Hepatocyte (in vitro differentiated cells): ENCODE data around the gene SPDEF. TPM values are rescaled to one million over a fixed set of nuclear protein-coding genes. Genes with fewer than 3 reads are reported as not detected.

ENCODE experiments used
- DNase-seq: peaks from one replicate; pipeline ENCODE4 v3.0.0-alpha.2; 2016; ENCODE audit warnings: low spot score
- H2AFZ ChIP-seq: fragments of 200-600 bp; sonication (generic); 2 replicates; pipeline ENCODE4 v1.6.0; 2016; ENCODE audit warnings: antibody characterized with exemption, mild to moderate bottlenecking
- H3K27ac ChIP-seq: fragments of 200-600 bp; sonication (generic); 2 replicates; pipeline ENCODE4 v1.5.1; 2016; ENCODE audit warnings: mild to moderate bottlenecking
- H3K27me3 ChIP-seq: fragments of 200-600 bp; sonication (generic); 2 replicates; pipeline ENCODE4 v1.6.1; 2016
- H3K36me3 ChIP-seq: fragments of 200-600 bp; sonication (generic); replicated peaks from 2 replicates; pipeline ENCODE4 v1.5.1; 2016; ENCODE audit warnings: low read depth; ENCODE audit not compliant: insufficient read depth
- H3K4me1 ChIP-seq: fragments of 200-600 bp; sonication (generic); 2 replicates; pipeline ENCODE4 v1.5.1; 2016; ENCODE audit warnings: mild to moderate bottlenecking, moderate library complexity; ENCODE audit not compliant: insufficient read depth
- H3K4me2 ChIP-seq: fragments of 200-600 bp; sonication (generic); 2 replicates; pipeline ENCODE4 v1.6.0; 2016
- H3K4me3 ChIP-seq: fragments of 200-600 bp; sonication (generic); 2 replicates; pipeline ENCODE4 v1.5.1; 2016; ENCODE audit warnings: mild to moderate bottlenecking
- H3K79me2 ChIP-seq: fragments of 200-600 bp; sonication (generic); 2 replicates; pipeline ENCODE4 v1.6.0; 2017; ENCODE audit warnings: mild to moderate bottlenecking
- H3K9me2 ChIP-seq: fragments of 200-600 bp; sonication (generic); replicated peaks from 2 replicates; pipeline ENCODE4 v1.6.0; 2017; ENCODE audit warnings: mild to moderate bottlenecking; ENCODE audit not compliant: insufficient read depth
- H3K9me3 ChIP-seq: fragments of 200-600 bp; sonication (generic); 2 replicates; pipeline ENCODE4 v1.5.1; 2016; ENCODE audit warnings: low read depth, mild to moderate bottlenecking
- H4K20me1 ChIP-seq: fragments of 200-600 bp; sonication (generic); 2 replicates; pipeline ENCODE4 v1.6.0; 2016; ENCODE audit warnings: mild to moderate bottlenecking; ENCODE audit not compliant: insufficient read depth, poor library complexity, severe bottlenecking
- EZH2 ChIP-seq: fragments of 200-600 bp; sonication (generic); IDR thresholded peaks from 2 replicates; pipeline ENCODE4 v1.6.1; 2016; ENCODE audit warnings: antibody characterized with exemption, mild to moderate bottlenecking, borderline replicate concordance
- EZH2phosphoT487 ChIP-seq: fragments of 200-600 bp; sonication (generic); IDR thresholded peaks from one replicate; pipeline ENCODE4 v1.6.1; 2018; ENCODE audit warnings: antibody characterized with exemption, mild to moderate bottlenecking, low read depth, moderate library complexity; ENCODE audit not compliant: unreplicated experiment, severe bottlenecking
- WGBS: methylation state at CpG from one replicate; pipeline ENCODE4 v1.1.6; 2016; ENCODE audit warnings: low lambda C conversion rate; ENCODE audit errors: missing lambda C conversion rate; 5-methylcytosine and 5-hydroxymethylcytosine counted together
- polyA plus RNA-seq: library from polyadenylated mRNA; unstranded; fragments of >200 nt; fragmentation: Nextera tagmentation; extraction: Ambion mirVana; gene quantifications from 2 replicates; pipeline ENCODE4 v1.2.1, GENCODE V29; 2016
- total RNA-seq: library from RNA; depleted of rRNA; stranded (reverse); fragments of >200 nt; gene quantifications from 2 replicates; pipeline ENCODE4 v1.2.3, GENCODE V29; 2014
- TF ChIP-seq, protein P1 (sequence below): fragments of 200-600 bp; sonication (generic); IDR thresholded peaks from 2 replicates; pipeline ENCODE4 v1.5.1; 2016; ENCODE audit warnings: antibody characterized with exemption, mild to moderate bottlenecking; ENCODE audit not compliant: poor library complexity

Gene SPDEF
- total and polyA plus RNA-seq, 2 experiments from 2014 or later = 0.80 to 1.5 TPM

GRCh38 chr6:34493344-34493743, 62.8 kb downstream of the SPDEF start:
- Histone ChIP-seq H3K4me1 (peaks cover 3% of the 10 kb centered on the region), H3K27me3 (no peaks in the 10 kb centered on the region), H3K4me2 (no peak overlapping the region), H3K36me3 (no peaks in the 10 kb centered on the region), H3K9me3 (no peaks in the 10 kb centered on the region), H3K9me2 (no peaks in the 10 kb centered on the region), H3K79me2 (no peaks in the 10 kb centered on the region), H3K27ac (no peak overlapping the region), H2AFZ (no peak overlapping the region), H4K20me1 (no peaks in the 10 kb centered on the region), H3K4me3 (no peak overlapping the region)
- WGBS = 88% methylated on average over 4 of the region's 4 CpGs
- TF ChIP-seq, protein P1, sequence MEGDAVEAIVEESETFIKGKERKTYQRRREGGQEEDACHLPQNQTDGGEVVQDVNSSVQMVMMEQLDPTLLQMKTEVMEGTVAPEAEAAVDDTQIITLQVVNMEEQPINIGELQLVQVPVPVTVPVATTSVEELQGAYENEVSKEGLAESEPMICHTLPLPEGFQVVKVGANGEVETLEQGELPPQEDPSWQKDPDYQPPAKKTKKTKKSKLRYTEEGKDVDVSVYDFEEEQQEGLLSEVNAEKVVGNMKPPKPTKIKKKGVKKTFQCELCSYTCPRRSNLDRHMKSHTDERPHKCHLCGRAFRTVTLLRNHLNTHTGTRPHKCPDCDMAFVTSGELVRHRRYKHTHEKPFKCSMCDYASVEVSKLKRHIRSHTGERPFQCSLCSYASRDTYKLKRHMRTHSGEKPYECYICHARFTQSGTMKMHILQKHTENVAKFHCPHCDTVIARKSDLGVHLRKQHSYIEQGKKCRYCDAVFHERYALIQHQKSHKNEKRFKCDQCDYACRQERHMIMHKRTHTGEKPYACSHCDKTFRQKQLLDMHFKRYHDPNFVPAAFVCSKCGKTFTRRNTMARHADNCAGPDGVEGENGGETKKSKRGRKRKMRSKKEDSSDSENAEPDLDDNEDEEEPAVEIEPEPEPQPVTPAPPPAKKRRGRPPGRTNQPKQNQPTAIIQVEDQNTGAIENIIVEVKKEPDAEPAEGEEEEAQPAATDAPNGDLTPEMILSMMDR = no peak
- TF ChIP-seq EZH2 (no peak), EZH2phosphoT487 (no peak)
- no peak for DNase-seq

- Histone ChIP-seq H3K9me3 (no peaks in the 10 kb centered on the region), H3K27me3 (no peaks in the 10 kb centered on the region), H3K4me1 (peaks cover 3% of the 10 kb centered on the region), H2AFZ (no peak overlapping the region), H3K9me2 (no peaks in the 10 kb centered on the region), H3K36me3 (no peaks in the 10 kb centered on the region), H3K4me3 (no peak overlapping the region), H3K79me2 (no peaks in the 10 kb centered on the region), H3K27ac (no peak overlapping the region), H4K20me1 (no peaks in the 10 kb centered on the region), H3K4me2 (no peak overlapping the region)
- TF ChIP-seq EZH2phosphoT487 (no peak), EZH2 (no peak)
- TF ChIP-seq, protein P1 = no peak
- whole genome bisulfite sequencing = 51% methylated on average over 10 of the region's 10 CpGs
- peak; percentile 36 for DNase-seq
These were observed 65.1 kb downstream of the SPDEF start for GRCh38 chr6:34491091-34491430.

DNA sequence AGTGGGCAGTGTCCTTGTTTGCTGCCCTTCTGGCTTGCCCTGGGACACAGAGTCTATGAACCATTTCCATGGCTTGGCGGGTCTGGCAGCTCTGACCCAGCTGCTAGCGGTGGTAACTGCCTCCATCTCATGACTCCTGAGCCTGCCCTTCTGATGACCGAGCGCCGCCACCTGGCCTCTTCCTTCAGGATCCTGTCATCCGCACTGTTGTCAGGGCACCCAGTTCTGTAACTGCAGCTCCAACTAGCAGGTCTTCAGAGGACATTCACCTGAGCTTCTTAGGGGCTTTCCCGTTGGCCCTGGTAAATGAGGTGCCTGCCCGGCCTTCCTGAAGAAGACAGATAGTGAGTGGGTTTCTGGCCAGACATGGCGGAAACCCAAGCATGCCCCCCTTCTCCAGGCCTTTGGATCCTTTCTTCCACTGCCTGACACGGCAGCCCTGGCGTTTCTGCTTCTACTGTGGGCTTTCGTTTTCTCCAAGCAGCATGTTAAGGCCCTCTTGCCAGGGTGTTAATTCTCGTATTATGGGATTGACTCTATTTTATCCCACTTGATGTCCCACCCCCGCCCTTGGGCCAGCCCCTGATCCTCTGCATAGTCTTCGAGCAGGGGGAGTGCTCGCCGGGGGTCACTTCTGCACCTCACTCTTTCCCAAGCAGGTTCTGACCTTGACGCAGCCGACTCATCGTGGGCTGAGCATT, 65.6 kb downstream of the SPDEF start:
- no peak for DNase-seq
- Histone ChIP-seq H2AFZ (no peak overlapping the region), H3K79me2 (no peaks in the 10 kb centered on the region), H3K4me3 (no peak overlapping the region), H3K27ac (no peak overlapping the region), H3K27me3 (no peaks in the 10 kb centered on the region), H3K4me1 (peaks cover 3% of the 10 kb centered on the region), H3K4me2 (no peak overlapping the region), H3K9me2 (no peaks in the 10 kb centered on the region), H3K9me3 (no peaks in the 10 kb centered on the region), H3K36me3 (no peaks in the 10 kb centered on the region), H4K20me1 (no peaks in the 10 kb centered on the region)
- 85% methylated on average over 20 of the region's 20 CpGs for WGBS
- TF ChIP-seq EZH2phosphoT487 (no peak), EZH2 (no peak)
- TF ChIP-seq, protein P1 = no peak
